Measurements from ENCODE around the gene ACO2.

The ACO2 gene

GRCh38 chr22:41528938-41529561, 60.1 kb downstream of the ACO2 start (continued):
- TF ChIP-seq PRDM10 (tag by site-specific recombination; IDR thresholded peaks at IDR 0.05) (peak; percentile 65), ZNF274 (IDR thresholded peaks at IDR 0.05; ENCODE audit: low read length) (no peak), ZNF274 (tag by site-specific recombination; IDR thresholded peaks at IDR 0.05; ENCODE audit: borderline replicate concordance) (no peak), YY2 (tag by site-specific recombination; IDR thresholded peaks at IDR 0.05) (no peak), ZNF133 (tag by site-specific recombination; IDR thresholded peaks at IDR 0.05) (no peak), ZBTB21 (tag by site-specific recombination; IDR thresholded peaks at IDR 0.05) (no peak)
- TF ChIP-seq, protein P1, sequence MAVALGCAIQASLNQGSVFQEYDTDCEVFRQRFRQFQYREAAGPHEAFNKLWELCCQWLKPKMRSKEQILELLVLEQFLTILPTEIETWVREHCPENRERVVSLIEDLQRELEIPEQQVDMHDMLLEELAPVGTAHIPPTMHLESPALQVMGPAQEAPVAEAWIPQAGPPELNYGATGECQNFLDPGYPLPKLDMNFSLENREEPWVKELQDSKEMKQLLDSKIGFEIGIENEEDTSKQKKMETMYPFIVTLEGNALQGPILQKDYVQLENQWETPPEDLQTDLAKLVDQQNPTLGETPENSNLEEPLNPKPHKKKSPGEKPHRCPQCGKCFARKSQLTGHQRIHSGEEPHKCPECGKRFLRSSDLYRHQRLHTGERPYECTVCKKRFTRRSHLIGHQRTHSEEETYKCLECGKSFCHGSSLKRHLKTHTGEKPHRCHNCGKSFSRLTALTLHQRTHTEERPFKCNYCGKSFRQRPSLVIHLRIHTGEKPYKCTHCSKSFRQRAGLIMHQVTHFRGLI (tag by site-specific recombination; IDR thresholded peaks at IDR 0.05) = no peak

DNA sequence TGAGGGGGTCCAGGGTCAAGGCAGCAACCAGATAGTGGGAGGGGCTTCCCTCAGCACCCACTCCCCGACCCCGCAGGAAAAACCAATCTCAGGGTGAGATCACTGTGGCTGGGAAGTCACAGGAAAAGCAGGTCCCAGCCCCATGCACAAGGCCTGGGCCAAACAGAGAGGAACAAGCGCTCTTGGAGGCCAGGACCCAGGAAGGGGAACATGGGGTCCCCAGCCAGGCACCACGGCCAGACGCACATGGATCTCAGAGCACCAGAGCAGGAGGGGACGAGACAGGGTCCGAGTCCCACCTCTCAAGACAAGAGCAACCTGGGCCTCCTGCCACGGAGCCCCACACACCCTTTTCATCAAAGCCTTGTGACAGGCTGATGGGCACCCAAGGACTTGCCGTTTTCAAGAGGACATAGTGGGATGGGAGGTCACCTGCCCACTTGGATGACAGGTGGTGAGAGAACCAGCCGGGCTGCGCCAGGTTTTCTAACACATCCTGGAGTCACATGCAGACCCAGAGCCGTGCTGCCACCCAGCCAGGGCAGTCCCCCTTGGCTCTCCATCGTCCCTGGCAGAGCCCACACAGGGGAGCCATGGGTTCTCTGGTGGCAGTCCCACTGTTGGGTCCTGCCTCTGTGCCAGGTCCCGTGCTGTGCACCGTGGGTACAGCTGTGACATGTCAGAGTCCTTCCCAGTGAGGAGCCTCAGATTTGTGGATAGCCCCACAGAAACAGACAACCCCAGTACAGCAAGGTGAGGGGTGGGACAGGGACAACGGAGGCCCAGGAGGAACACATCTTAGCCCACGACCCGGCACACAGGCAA, 62.2 kb downstream of the ACO2 start:
- no peaks in the 10 kb centered on the region for H3K4me1 ChIP-seq (ENCODE audit: control insufficient read depth, insufficient read depth, low read length)
- ChIA-PET CTCF (interaction anchor here (0.9 to 1.2 kb wide), 3 partner anchors 13 to 66 kb away, joined by 3 to 6 read pairs (median 5); no protein-coding TSS in a partner anchor), POLR2A (interaction anchor here (1.2 kb wide), 1 partner anchor 85 kb away, joined by 3 read pairs; the partner anchor contains the start of gene TOB2)
- peaks cover 8 to 89% of the 10 kb centered on the region in 2 experiments; a peak in 2 of 3 replicates for H3K36me3 ChIP-seq (ENCODE audit: control insufficient read depth in 2 of 2, insufficient read depth in 1 of 2, low read length in 2 of 2)
- TF ChIP-seq, protein P1 (tag by site-specific recombination; IDR thresholded peaks at IDR 0.05) = no peak
- TF ChIP-seq ZNF529 (tag by site-specific recombination; IDR thresholded peaks at IDR 0.05; ENCODE audit: insufficient replicate concordance) (no peak), ZNF423 (tag by site-specific recombination; IDR thresholded peaks at IDR 0.05) (no peak), ZNF510 (tag by site-specific recombination; IDR thresholded peaks at IDR 0.05; ENCODE audit: insufficient replicate concordance) (no peak), ZBTB20 (tag by site-specific recombination; IDR thresholded peaks at IDR 0.05) (no peak), EGR2 (tag by site-specific recombination; IDR thresholded peaks at IDR 0.05; ENCODE audit: low read depth) (peak; percentile 36; the same call in 1 of the 2 replicates)
- TF ChIP-seq, protein P2, sequence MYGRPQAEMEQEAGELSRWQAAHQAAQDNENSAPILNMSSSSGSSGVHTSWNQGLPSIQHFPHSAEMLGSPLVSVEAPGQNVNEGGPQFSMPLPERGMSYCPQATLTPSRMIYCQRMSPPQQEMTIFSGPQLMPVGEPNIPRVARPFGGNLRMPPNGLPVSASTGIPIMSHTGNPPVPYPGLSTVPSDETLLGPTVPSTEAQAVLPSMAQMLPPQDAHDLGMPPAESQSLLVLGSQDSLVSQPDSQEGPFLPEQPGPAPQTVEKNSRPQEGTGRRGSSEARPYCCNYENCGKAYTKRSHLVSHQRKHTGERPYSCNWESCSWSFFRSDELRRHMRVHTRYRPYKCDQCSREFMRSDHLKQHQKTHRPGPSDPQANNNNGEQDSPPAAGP (tag by site-specific recombination; IDR thresholded peaks at IDR 0.05) = no peak
- no peaks in the 10 kb centered on the region for H3K9me3 ChIP-seq (ENCODE audit: control insufficient read depth, insufficient read depth, low read depth, low read length)
- H3K4me3 ChIP-seq (ENCODE audit: low read depth, low read length) = no peak overlapping the region
- peak overlapping the region; percentile 19; the same call in 1 of the 2 replicates for H3K27ac ChIP-seq (ENCODE audit: extremely low read depth, low read depth, low read length)
